Bronchial epithelial cell (primary cell): Measurements from ENCODE around the gene CYGB. TPM values are rescaled to one million over a fixed set of nuclear protein-coding genes. Genes with fewer than 3 reads are reported as not detected.
"Not testable (repeated sequence)": the region's sequence is repeated elsewhere in the genome, so short reads cannot be mapped to it uniquely, and the experiment has no call there.

Source experiments
- DNase-seq: peaks from one replicate; pipeline ENCODE4 v3.0.0-alpha.2; 2010; ENCODE audit warnings: low read depth
- FAIRE-seq: peaks from 2 replicates; lab custom pipeline; 2011; peaks lifted over from hg19 to GRCh38; lab: Jason Lieb, UNC
- H3K27me3 ChIP-seq: 2 replicates; pipeline ENCODE4 v1.5.1; 2011; ENCODE audit warnings: low read length; ENCODE audit not compliant: control insufficient read depth, insufficient read depth
- H3K36me3 ChIP-seq: 2 replicates; pipeline ENCODE4 v1.5.1; 2011; ENCODE audit warnings: low read length; ENCODE audit not compliant: control insufficient read depth, insufficient read depth
- H3K4me3 ChIP-seq: 2 replicates; pipeline ENCODE4 v1.5.1; 2011; ENCODE audit warnings: mild to moderate bottlenecking, low read depth, low read length, control low read depth
- total RNA-seq: library from RNA; depleted of rRNA; stranded (reverse); fragments of >200 nt; gene quantifications from 2 replicates; pipeline ENCODE4 v1.2.1, GENCODE V29; 2014
- TF ChIP-seq, protein P1 (sequence below): IDR thresholded peaks from 2 replicates; pipeline ENCODE4 v1.5.1; 2011; ENCODE audit warnings: mild to moderate bottlenecking, moderate library complexity, low read length, control low read depth, inconsistent platforms; ENCODE audit not compliant: insufficient read depth, severe bottlenecking

The CYGB gene
- total RNA-seq, 1 donor from 2014 or later: 2.1 TPM

DNA sequence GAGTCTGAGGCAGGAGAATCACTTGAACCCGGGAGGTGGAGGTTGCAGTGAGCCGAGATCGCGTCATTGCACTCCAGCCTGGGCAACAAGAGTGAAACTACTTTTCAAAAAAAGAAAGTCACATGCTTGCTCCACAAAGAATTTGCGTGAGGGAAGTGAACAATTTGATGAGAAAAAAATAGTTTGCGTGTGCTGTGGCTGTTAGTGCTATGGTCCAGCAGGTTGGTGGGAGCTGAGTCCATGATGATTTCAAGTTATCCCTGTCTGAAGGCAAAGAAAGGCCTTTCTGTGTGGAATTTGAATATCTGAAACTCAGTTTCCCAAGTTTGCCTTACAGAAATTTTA is 23.3 kb upstream of the CYGB start:
- TF ChIP-seq, protein P1, sequence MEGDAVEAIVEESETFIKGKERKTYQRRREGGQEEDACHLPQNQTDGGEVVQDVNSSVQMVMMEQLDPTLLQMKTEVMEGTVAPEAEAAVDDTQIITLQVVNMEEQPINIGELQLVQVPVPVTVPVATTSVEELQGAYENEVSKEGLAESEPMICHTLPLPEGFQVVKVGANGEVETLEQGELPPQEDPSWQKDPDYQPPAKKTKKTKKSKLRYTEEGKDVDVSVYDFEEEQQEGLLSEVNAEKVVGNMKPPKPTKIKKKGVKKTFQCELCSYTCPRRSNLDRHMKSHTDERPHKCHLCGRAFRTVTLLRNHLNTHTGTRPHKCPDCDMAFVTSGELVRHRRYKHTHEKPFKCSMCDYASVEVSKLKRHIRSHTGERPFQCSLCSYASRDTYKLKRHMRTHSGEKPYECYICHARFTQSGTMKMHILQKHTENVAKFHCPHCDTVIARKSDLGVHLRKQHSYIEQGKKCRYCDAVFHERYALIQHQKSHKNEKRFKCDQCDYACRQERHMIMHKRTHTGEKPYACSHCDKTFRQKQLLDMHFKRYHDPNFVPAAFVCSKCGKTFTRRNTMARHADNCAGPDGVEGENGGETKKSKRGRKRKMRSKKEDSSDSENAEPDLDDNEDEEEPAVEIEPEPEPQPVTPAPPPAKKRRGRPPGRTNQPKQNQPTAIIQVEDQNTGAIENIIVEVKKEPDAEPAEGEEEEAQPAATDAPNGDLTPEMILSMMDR: no peak
- no peaks in the 10 kb centered on the region for H3K27me3 ChIP-seq
- peaks cover 7% of the 10 kb centered on the region for H3K36me3 ChIP-seq
- DNase-seq: no peak
- no peak overlapping the region for H3K4me3 ChIP-seq
- FAIRE-seq: no peak

DNA sequence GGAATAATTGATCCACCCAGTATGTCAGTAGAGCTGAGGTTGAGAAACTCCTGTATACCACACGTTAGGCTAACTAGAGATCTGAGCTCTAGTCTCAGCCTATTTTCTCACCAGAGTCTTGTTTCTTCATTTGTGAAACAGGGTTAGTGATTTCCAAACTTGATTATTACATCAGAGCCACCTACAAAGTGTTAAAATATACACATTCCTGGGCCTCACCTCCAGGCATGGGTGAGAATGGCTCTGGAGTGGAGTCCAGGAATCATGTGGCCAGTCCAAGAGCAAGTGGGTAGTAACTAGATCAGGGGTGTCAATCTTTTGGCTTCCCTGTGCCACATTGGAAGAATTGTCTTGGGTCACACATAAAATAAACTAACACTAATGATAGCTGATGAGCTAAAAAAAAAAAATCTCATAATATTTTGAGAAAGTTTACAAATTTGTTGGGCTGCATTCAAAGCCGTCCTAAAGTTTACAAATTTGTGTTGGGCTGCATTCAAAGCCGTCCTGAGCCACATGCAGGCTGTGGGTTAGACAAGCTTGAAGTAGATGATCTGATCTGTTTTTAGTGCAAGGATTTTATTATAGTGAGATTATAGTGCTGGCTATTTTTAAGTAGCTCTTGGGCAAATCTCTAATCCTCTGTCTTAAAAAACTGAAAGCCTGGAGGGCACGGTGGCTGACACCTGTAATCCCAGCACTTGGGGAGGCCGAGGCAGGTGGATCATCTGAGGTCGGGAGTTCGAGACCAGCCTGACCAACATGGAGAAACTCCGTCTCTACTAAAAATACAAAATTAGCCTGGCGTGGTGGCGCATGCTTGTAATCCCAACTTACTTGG is 22.7 kb upstream of the CYGB start:
- peaks cover 7% of the 10 kb centered on the region for H3K36me3 ChIP-seq
- FAIRE-seq (no peak), DNase-seq (no peak)
- TF ChIP-seq, protein P1: no peak
- no peaks in the 10 kb centered on the region for H3K27me3 ChIP-seq
- H3K4me3 ChIP-seq: no peak overlapping the region

GRCh38 chr17:76559460-76559859 is 22.0 kb upstream of the CYGB start:
- FAIRE-seq, H3K36me3 ChIP-seq, H3K27me3 ChIP-seq, DNase-seq: not testable (repeated sequence)
- peak overlapping the region; percentile 85 for H3K4me3 ChIP-seq

- no peak for FAIRE-seq
- H3K36me3 ChIP-seq: peaks cover 7% of the 10 kb centered on the region
- TF ChIP-seq, protein P1: peak; percentile 34
Observed at GRCh38 chr17:76558198-76559095, 20.9 kb upstream of the CYGB start.

GRCh38 chr17:76557368-76558197 is 20.1 kb upstream of the CYGB start:
- Histone ChIP-seq H3K36me3 (peaks cover 9% of the 10 kb centered on the region), H3K27me3 (no peaks in the 10 kb centered on the region), H3K4me3 (peak overlapping the region; percentile 85)
- TF ChIP-seq, protein P1: peak; percentile 51
- no peak for FAIRE-seq
- DNase-seq: peak; percentile 85

More at GRCh38 chr17:76558198-76559095, 20.9 kb upstream of the CYGB start:
- Histone ChIP-seq H3K4me3 (peak overlapping the region; percentile 85), H3K27me3 (no peaks in the 10 kb centered on the region)
- DNase-seq: no peak
